Natural killer cell (primary cell): ENCODE measurements around the gene TGFBR1. TPM values are rescaled to one million over a fixed set of nuclear protein-coding genes. Genes with fewer than 3 reads are reported as not detected.

Source experiments
- ATAC-seq, 3 donors: fragments of 150-1000 bp in 2 of 3; fragments of 200-7000 bp in 1 of 3; cut with Tn5 transposase; 1 replicate in 1 of 3; 2 replicates in 2 of 3; pipeline ENCODE4 v1.10.0; 2021; ENCODE audit warnings: mild to moderate bottlenecking in 2 of 3, moderate library complexity in 2 of 3
- DNase-seq, 2 donors: peaks; one replicate each; pipeline versions ENCODE4 v3.0.0 to v3.0.0-alpha.2; 2013 to 2021; ENCODE audit warnings: mixed read lengths in 1 of 2
- H3K27ac ChIP-seq: one replicate; pipeline ENCODE4 v1.5.1; 2013; ENCODE audit warnings: mild to moderate bottlenecking, low read length
- H3K27me3 ChIP-seq: one replicate; pipeline ENCODE4 v1.6.1; 2013; ENCODE audit warnings: low read length; ENCODE audit not compliant: control insufficient read depth, insufficient read depth
- H3K36me3 ChIP-seq: one replicate; pipeline ENCODE4 v1.6.1; 2013; ENCODE audit warnings: low read length; ENCODE audit not compliant: control insufficient read depth, insufficient read depth
- H3K4me1 ChIP-seq: one replicate; pipeline ENCODE4 v1.6.1; 2013; ENCODE audit warnings: low read length; ENCODE audit not compliant: control insufficient read depth, insufficient read depth
- H3K4me3 ChIP-seq: one replicate; pipeline ENCODE4 v1.5.1; 2013; ENCODE audit warnings: low read length
- H3K9me3 ChIP-seq: one replicate; pipeline ENCODE4 v1.6.1; 2013; ENCODE audit warnings: low read length; ENCODE audit not compliant: control insufficient read depth, insufficient read depth
- H3K27ac Mint-ChIP-seq, 2 donors: one replicate each; pipeline ENCODE4 v1.8.0; 2022; ENCODE audit warnings: mild to moderate bottlenecking in 2 of 2, mixed read lengths in 2 of 2, moderate library complexity in 1 of 2
- H3K27me3 Mint-ChIP-seq, 2 donors: one replicate each; pipeline ENCODE4 v1.8.0; 2022; ENCODE audit warnings: low read depth in 2 of 2, mixed read lengths in 2 of 2
- H3K36me3 Mint-ChIP-seq: one replicate; pipeline ENCODE4 v1.8.0; 2022; ENCODE audit warnings: mixed read lengths
- H3K4me1 Mint-ChIP-seq, 2 donors: one replicate each; pipeline ENCODE4 v1.8.0; 2022; ENCODE audit warnings: mixed read lengths in 2 of 2
- H3K4me3 Mint-ChIP-seq: one replicate; pipeline ENCODE4 v1.8.0; 2022; ENCODE audit warnings: mild to moderate bottlenecking, moderate library complexity, mixed read lengths
- H3K9me3 Mint-ChIP-seq, 2 donors: one replicate each; pipeline ENCODE4 v1.8.0; 2022; ENCODE audit warnings: mixed read lengths in 2 of 2
- CTCF ChIP-seq: fragments of 200-600 bp; IDR thresholded peaks from one replicate; pipeline ENCODE4 v1.8.0; 2022; ENCODE audit warnings: antibody characterized with exemption
- WGBS: methylation state at CpG from one replicate; pipeline ENCODE4 v1.1.7; 2013; ENCODE audit warnings: missing lambda C conversion rate; ENCODE audit not compliant: insufficient coverage; 5-methylcytosine and 5-hydroxymethylcytosine counted together
- intact Hi-C: fragments of 100-400 bp; cut with micrococcal nuclease; formaldehyde crosslinking; loops from one replicate; pipeline ENCODE4 v1.14.2; 2022
- total RNA-seq, 4 donors: library from RNA; stranded (reverse); fragments of 120-200 nt in 1 of 4; gene quantifications; one replicate each; pipeline versions ENCODE4 v1.2.3 to v1.2.4, GENCODE V29; 2013 to 2022

TGFBR1 gene
- total RNA-seq, 3 donors from 2014 or later (not counting 1 experiment from before 2014, with no cell fraction given): 78.0 to 120 (median 113) TPM

GRCh38 chr9:99173570-99174504, 68.9 kb downstream of the TGFBR1 start:
- DNase-seq (no peak), ATAC-seq (no peak)
- no peaks in the 10 kb centered on the region for H3K27me3 ChIP-seq
- no peaks in the 10 kb centered on the region for H3K27me3 Mint-ChIP-seq
- H3K9me3 Mint-ChIP-seq: no peaks in the 10 kb centered on the region
- no peaks in the 10 kb centered on the region for H3K9me3 ChIP-seq
- H3K4me3 Mint-ChIP-seq: no peak overlapping the region
- H3K4me3 ChIP-seq: no peak overlapping the region
- no peak for TF ChIP-seq CTCF
- no peaks in the 10 kb centered on the region for H3K36me3 ChIP-seq
- H3K27ac ChIP-seq: no peak overlapping the region
- intact Hi-C loops: no loop called here
- H3K36me3 Mint-ChIP-seq: no peaks in the 10 kb centered on the region
- WGBS: 89% methylated on average over 9 of the region's 10 CpGs
- H3K4me1 ChIP-seq: no peaks in the 10 kb centered on the region
- no peaks in the 10 kb centered on the region for H3K4me1 Mint-ChIP-seq
- no peak overlapping the region for H3K27ac Mint-ChIP-seq

DNA sequence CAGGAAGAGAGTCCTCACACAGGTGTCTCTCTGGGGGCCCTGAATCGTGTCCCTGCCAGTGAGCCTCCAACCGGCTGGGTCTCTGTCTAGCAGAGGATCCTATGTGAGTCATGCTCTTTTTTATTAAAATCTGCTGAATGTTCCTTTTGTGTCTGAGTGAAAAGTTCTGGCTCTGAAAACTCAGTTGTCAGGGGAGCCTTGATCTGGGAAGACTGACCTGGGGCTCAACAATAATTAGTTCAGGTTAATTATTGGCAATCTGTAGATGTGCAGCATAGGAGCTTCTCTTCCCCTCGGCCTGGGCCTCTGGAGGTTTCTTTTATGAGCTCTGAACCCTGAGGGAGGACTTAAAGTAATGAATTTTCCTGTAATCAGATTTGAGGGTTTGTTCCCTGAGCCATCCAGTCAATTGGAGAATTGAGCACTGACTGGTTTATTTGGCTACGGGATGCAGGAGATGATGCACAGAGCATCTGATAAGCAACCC, 71.7 kb downstream of the TGFBR1 start:
- H3K27ac Mint-ChIP-seq: no peak overlapping the region
- H3K4me3 Mint-ChIP-seq: no peak overlapping the region
- Histone ChIP-seq H3K27me3 (no peaks in the 10 kb centered on the region), H3K36me3 (no peaks in the 10 kb centered on the region), H3K4me3 (no peak overlapping the region), H3K27ac (no peak overlapping the region), H3K9me3 (no peaks in the 10 kb centered on the region), H3K4me1 (peaks cover 10% of the 10 kb centered on the region)
- intact Hi-C loops: no loop called here
- H3K9me3 Mint-ChIP-seq: no peaks in the 10 kb centered on the region
- DNase-seq (no peak), ATAC-seq (no peak)
- TF ChIP-seq CTCF: no peak
- H3K27me3 Mint-ChIP-seq: peaks cover 0 to 2% of the 10 kb centered on the region in 2 donors
- peaks cover 2 to 6% of the 10 kb centered on the region in 2 donors for H3K4me1 Mint-ChIP-seq
- H3K36me3 Mint-ChIP-seq: no peaks in the 10 kb centered on the region
- 79% methylated on average over 4 of the region's 4 CpGs for WGBS

DNA sequence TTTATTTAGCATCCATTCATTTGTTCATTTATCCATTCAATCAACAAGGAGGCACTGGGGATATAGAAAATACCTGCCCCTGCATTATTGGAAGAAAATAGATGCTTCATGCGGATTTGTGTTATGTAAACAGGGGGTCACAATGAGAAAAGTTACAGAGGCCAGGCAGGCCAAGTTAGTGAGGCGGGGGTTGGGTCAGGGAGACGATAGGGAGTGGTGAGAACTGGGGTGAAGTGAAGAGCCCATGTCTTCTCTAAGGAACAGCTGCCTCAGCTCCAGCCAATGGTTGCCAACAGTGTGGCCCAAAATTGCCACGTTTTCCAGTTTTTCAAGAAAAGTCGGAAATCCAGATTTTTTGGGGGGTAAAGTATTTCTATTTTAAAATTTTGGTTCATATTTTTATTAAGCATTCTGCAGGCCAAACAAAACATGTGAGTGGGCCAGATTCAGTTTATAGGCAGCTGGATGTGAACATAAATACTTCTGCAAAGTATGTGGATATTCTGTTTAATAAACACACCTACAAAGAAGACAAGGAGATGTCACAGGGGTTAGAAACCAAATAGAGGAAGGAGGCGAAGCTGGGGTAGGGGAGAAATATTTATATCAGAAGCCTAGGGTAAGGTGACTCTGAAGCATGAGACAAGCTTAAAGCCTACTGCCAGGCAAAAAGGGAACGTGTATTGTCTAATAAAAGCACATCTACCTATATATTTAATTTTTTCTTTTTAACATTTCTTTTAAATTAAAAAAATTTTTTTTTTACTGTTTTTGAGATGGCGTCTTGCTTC, 72.9 kb downstream of the TGFBR1 start:
- Mint-ChIP-seq H3K4me1 (peaks cover 6 to 11% of the 10 kb centered on the region in 2 donors), H3K27ac (no peak overlapping the region), H3K27me3 (peaks cover 0 to 2% of the 10 kb centered on the region in 2 donors), H3K4me3 (no peak overlapping the region), H3K9me3 (no peaks in the 10 kb centered on the region), H3K36me3 (no peaks in the 10 kb centered on the region)
- 87% methylated on average over 5 of the region's 8 CpGs for WGBS
- intact Hi-C loops: no loop called here
- no peak for TF ChIP-seq CTCF
- Histone ChIP-seq H3K36me3 (no peaks in the 10 kb centered on the region), H3K27me3 (no peaks in the 10 kb centered on the region), H3K9me3 (no peaks in the 10 kb centered on the region), H3K4me3 (no peak overlapping the region), H3K4me1 (peaks cover 14% of the 10 kb centered on the region), H3K27ac (no peak overlapping the region)
- ATAC-seq (no peak), DNase-seq (no peak)
